Activated CD4-positive, alpha-beta T cell treated with anti-CD3 and anti-CD28 coated beads for 36 hours (primary cell): ENCODE measurements around the gene HCAR1. TPM values are rescaled to one million over a fixed set of nuclear protein-coding genes. Genes with fewer than 3 reads are reported as not detected.
"Not testable (repeated sequence)": the region's sequence is repeated elsewhere in the genome, so short reads cannot be mapped to it uniquely, and the experiment has no call there.

Source experiments
- ATAC-seq: fragments of 200-7000 bp; cut with Tn5 transposase; one replicate; pipeline ENCODE4 v1.10.0; 2021; ENCODE audit warnings: mild to moderate bottlenecking, moderate library complexity
- CTCF ChIA-PET: fragments of 350-600 bp; sonication (Branson Sonifier 250); formaldehyde crosslinking; loops from one replicate; lab custom pipeline; 2021; ENCODE audit warnings: antibody characterized with exemption; lab: Charles Lee
- POLR2A ChIA-PET: fragments of 350-600 bp; sonication (Branson Sonifier 250); formaldehyde crosslinking; loops from one replicate; lab custom pipeline; 2021; ENCODE audit warnings: antibody characterized with exemption, inconsistent platforms; lab: Charles Lee
- DNase-seq: peaks from one replicate; pipeline ENCODE4 v3.0.0-alpha.2; 2020
- H3K27ac Mint-ChIP-seq: one replicate; pipeline ENCODE4 v1.8.0; 2021; ENCODE audit warnings: mixed read lengths
- H3K27me3 Mint-ChIP-seq: one replicate; pipeline ENCODE4 v1.8.0; 2021; ENCODE audit warnings: mixed read lengths
- H3K36me3 Mint-ChIP-seq: one replicate; pipeline ENCODE4 v1.8.0; 2021; ENCODE audit warnings: low read depth, mixed read lengths
- H3K4me1 Mint-ChIP-seq: one replicate; pipeline ENCODE4 v1.8.0; 2021; ENCODE audit warnings: mixed read lengths
- H3K4me3 Mint-ChIP-seq: one replicate; pipeline ENCODE4 v1.8.0; 2021; ENCODE audit warnings: mild to moderate bottlenecking, moderate library complexity, mixed read lengths
- H3K9me3 Mint-ChIP-seq: one replicate; pipeline ENCODE4 v1.8.0; 2021; ENCODE audit warnings: low read depth, mixed read lengths
- intact Hi-C, 2 experiments: fragments of 100-400 bp; cut with DNase I in 1 of 2; cut with micrococcal nuclease in 1 of 2; formaldehyde crosslinking; loops; one replicate each; pipeline versions ENCODE4 v1.14.2 to v1.15.1; 2022 to 2024; cut with DNase I, micrococcal nuclease
- total RNA-seq, 2 experiments: library from RNA; stranded (reverse); gene quantifications; one replicate each; pipeline ENCODE4 v1.2.3, GENCODE V29; 2021

HCAR1 gene
- total RNA-seq, 2 experiments from 2014 or later = 0.39 to 0.67 TPM

DNA sequence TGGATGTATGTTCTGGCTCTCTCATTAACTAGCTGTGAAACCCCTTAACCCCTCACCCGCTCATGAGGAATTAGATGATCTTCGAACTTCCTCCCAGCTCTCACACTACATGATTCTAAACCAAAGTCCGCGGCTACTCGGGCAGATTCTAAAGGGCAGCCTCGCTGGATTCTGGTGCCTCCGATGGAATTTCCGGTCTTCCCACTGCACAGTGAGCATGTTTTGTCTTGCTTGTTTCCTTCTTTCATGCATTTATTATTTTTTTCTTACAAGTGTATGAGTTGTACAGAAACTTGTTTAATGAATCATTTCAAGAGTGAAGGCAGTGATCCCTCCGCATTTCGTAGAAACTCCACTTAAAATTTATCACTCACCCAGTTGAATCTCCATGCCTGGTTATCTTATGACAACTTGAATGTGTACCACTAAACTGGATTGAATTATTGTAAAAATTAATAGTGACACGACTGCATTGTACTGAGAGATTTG, 9.5 kb downstream of the HCAR1 start:
- no peaks in the 10 kb centered on the region for H3K9me3 Mint-ChIP-seq
- intact Hi-C loops = loop anchor here in 1 of 2 experiments (1.0 to 10.0 kb wide), 3 partner anchors 31 to 626 kb away; partner anchors contain the start of gene DENR
- peaks cover 41% of the 10 kb centered on the region for H3K4me1 Mint-ChIP-seq
- ATAC-seq (peak; percentile 64), DNase-seq (peak; percentile 26)
- ChIA-PET CTCF (interaction anchor here (0.6 kb wide), 1 partner anchor 241 kb away, joined by 3 read pairs; no protein-coding TSS in a partner anchor), POLR2A (no interaction called here)
- no peaks in the 10 kb centered on the region for H3K36me3 Mint-ChIP-seq
- no peaks in the 10 kb centered on the region for H3K27me3 Mint-ChIP-seq
- no peak overlapping the region for H3K4me3 Mint-ChIP-seq
- H3K27ac Mint-ChIP-seq = peak overlapping the region; percentile 80

DNA sequence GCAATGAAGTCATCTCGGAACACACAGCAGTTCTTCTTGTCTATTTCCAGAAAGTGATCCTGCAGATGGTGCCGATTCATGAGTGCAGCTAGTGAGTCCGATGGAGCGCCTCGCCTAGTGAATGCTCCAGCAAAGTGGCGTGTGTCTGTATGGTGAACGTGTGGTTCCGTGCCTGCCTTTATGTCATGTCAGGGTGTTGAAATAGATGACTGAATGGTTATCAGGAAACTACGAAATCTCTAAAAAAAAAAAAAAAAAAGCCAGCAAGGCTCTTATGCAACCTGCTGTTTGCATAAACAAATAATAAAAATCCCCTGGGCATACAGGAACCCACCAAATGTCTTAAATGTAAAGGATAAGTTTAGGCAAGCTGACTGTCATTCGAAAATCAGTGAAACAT, 14.0 kb downstream of the HCAR1 start, which contains the start of gene HCAR3:
Gene HCAR3 (minus strand): TSS at position 154 of the 400 bp plus-strand sequence. CDS start 74 bp downstream, at position 80.
- ATAC-seq, POLR2A ChIA-PET: not testable (repeated sequence)

GRCh38 chr12:122715211-122715610, 15.4 kb downstream of the HCAR1 start:
- CTCF ChIA-PET, H3K9me3 Mint-ChIP-seq, POLR2A ChIA-PET, H3K27ac Mint-ChIP-seq, DNase-seq, H3K27me3 Mint-ChIP-seq, H3K4me1 Mint-ChIP-seq, H3K4me3 Mint-ChIP-seq, intact Hi-C loops, H3K36me3 Mint-ChIP-seq, ATAC-seq: not testable (repeated sequence)

More for the DNA sequence above, 14.0 kb downstream of the HCAR1 start, which contains the start of gene HCAR3:
- H3K4me1 Mint-ChIP-seq = peaks cover 17% of the 10 kb centered on the region
- H3K36me3 Mint-ChIP-seq, CTCF ChIA-PET, H3K9me3 Mint-ChIP-seq, intact Hi-C loops, H3K27ac Mint-ChIP-seq, H3K4me3 Mint-ChIP-seq, H3K27me3 Mint-ChIP-seq, DNase-seq: not testable (repeated sequence)

DNA sequence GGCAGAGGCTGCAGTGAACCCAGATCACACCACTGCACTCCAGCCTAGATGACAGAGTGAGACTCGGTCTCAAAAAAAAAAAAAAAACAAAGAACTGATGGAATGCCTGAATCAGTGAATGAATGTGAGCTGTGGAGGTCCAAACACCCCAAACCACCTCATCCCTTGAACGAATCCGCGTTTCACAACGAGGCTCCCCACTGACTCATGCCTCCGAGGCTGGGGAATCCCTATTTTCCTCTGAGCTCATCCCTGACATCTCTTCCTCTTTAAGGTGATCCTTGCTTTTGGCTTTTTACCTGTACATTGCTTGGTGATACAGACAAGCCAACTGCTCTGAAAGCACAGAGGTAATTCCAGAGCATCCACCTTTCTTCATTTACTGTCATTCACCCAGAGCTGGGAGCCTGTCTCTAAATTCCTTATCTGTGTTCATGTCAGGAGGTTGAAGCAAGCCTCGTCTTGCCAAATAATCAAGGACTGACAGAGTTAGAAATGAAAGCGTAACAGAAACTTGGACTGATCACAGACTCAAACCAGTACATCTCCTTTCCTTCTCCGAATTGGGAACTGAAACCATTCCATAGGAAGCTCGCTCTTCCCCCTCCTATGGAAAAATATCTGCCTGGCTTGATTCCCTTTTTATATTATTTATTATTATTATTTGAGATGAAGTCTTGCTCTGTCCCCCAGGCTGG, 17.0 kb downstream of the HCAR1 start:
- H3K27me3 Mint-ChIP-seq, POLR2A ChIA-PET, H3K9me3 Mint-ChIP-seq, CTCF ChIA-PET, H3K4me1 Mint-ChIP-seq, H3K27ac Mint-ChIP-seq, H3K36me3 Mint-ChIP-seq, ATAC-seq, DNase-seq, intact Hi-C loops, H3K4me3 Mint-ChIP-seq: not testable (repeated sequence)

DNA sequence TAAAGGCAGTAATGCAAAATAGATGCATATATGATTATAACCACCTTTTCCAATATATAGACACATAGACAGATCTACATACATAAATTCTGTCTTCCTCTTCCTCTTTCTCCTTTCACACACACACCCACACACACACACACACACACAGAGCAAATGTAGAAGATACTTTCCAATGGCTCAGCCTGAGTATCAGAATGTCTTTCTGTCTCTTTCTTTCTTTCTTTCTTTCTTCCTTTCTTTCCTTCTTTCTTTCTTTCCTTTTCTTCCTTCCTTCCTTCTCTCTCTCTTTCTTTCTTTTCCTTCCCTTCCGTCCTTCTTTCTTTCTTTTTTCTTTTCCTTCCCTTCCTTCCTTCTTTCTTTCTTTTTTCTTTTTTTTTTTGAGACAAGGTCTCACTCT, 19.4 kb downstream of the HCAR1 start:
- H3K4me1 Mint-ChIP-seq, H3K27me3 Mint-ChIP-seq, POLR2A ChIA-PET, H3K4me3 Mint-ChIP-seq, intact Hi-C loops, ATAC-seq, H3K27ac Mint-ChIP-seq, H3K36me3 Mint-ChIP-seq, H3K9me3 Mint-ChIP-seq, DNase-seq: not testable (repeated sequence)
- CTCF ChIA-PET = interaction anchor here (0.8 to 1.2 kb wide), 2 partner anchors 39 to 521 kb away, joined by 3 read pairs; partner anchors contain the start of gene MPHOSPH9

- POLR2A ChIA-PET, H3K4me1 Mint-ChIP-seq, intact Hi-C loops, H3K27ac Mint-ChIP-seq, H3K27me3 Mint-ChIP-seq, H3K36me3 Mint-ChIP-seq, H3K4me3 Mint-ChIP-seq, DNase-seq, ATAC-seq, H3K9me3 Mint-ChIP-seq: not testable (repeated sequence)
- CTCF ChIA-PET = interaction anchor here (0.8 to 1.2 kb wide), 2 partner anchors 38 to 522 kb away, joined by 3 read pairs; partner anchors contain the start of gene MPHOSPH9
These were observed 20.3 kb downstream of the HCAR1 start for GRCh38 chr12:122710341-122710740.

GRCh38 chr12:122709287-122709686, 21.4 kb downstream of the HCAR1 start:
- H3K36me3 Mint-ChIP-seq, H3K4me1 Mint-ChIP-seq, DNase-seq, POLR2A ChIA-PET, intact Hi-C loops, H3K27ac Mint-ChIP-seq, CTCF ChIA-PET, H3K4me3 Mint-ChIP-seq, H3K9me3 Mint-ChIP-seq, H3K27me3 Mint-ChIP-seq, ATAC-seq: not testable (repeated sequence)

GRCh38 chr12:122703841-122704240, 26.8 kb downstream of the HCAR1 start:
- DNase-seq, POLR2A ChIA-PET, ATAC-seq, H3K9me3 Mint-ChIP-seq, CTCF ChIA-PET, H3K36me3 Mint-ChIP-seq, H3K27ac Mint-ChIP-seq, intact Hi-C loops, H3K27me3 Mint-ChIP-seq, H3K4me3 Mint-ChIP-seq, H3K4me1 Mint-ChIP-seq: not testable (repeated sequence)

GRCh38 chr12:122702890-122703611, 27.6 kb downstream of the HCAR1 start, which contains the start of gene HCAR2:
Gene HCAR2, minus strand, starts transcription at chr12:122703357. Its CDS starts 74 bp downstream, at chr12:122703283.
- CTCF ChIA-PET, H3K36me3 Mint-ChIP-seq, H3K27me3 Mint-ChIP-seq, H3K4me1 Mint-ChIP-seq, intact Hi-C loops, H3K9me3 Mint-ChIP-seq, POLR2A ChIA-PET, H3K4me3 Mint-ChIP-seq, DNase-seq, H3K27ac Mint-ChIP-seq, ATAC-seq: not testable (repeated sequence)

- CTCF ChIA-PET, ATAC-seq, intact Hi-C loops: not testable (repeated sequence)
These were observed 29.2 kb downstream of the HCAR1 start for GRCh38 chr12:122701481-122701880.

GRCh38 chr12:122700038-122700710, 30.5 kb downstream of the HCAR1 start:
- H3K27me3 Mint-ChIP-seq, CTCF ChIA-PET, H3K27ac Mint-ChIP-seq, POLR2A ChIA-PET, intact Hi-C loops, H3K9me3 Mint-ChIP-seq, H3K4me3 Mint-ChIP-seq, ATAC-seq, DNase-seq, H3K4me1 Mint-ChIP-seq, H3K36me3 Mint-ChIP-seq: not testable (repeated sequence)

More at GRCh38 chr12:122701481-122701880, 29.2 kb downstream of the HCAR1 start:
- H3K36me3 Mint-ChIP-seq, H3K4me1 Mint-ChIP-seq, H3K9me3 Mint-ChIP-seq, DNase-seq, H3K27ac Mint-ChIP-seq, H3K27me3 Mint-ChIP-seq, H3K4me3 Mint-ChIP-seq, POLR2A ChIA-PET: not testable (repeated sequence)
